Neural cell (in vitro differentiated cells): ENCODE results near the gene NPFFR1.

ENCODE experiments used
- CTCF ChIP-seq: fragments of 450-650 bp; IDR thresholded peaks from 2 replicates; pipeline ENCODE4 v1.5.1; 2014; ENCODE audit warnings: antibody characterized with exemption, mild to moderate bottlenecking, moderate library complexity; ENCODE audit not compliant: poor library complexity, severe bottlenecking
- EP300 ChIP-seq: fragments of 450-650 bp; conservative IDR thresholded peaks from 2 replicates; pipeline ENCODE4 v1.6.1; 2014; ENCODE audit warnings: antibody characterized with exemption, mild to moderate bottlenecking, moderate library complexity; ENCODE audit not compliant: poor library complexity, severe bottlenecking
- RAD21 ChIP-seq: fragments of 450-650 bp; conservative IDR thresholded peaks from 2 replicates; pipeline ENCODE4 v1.6.1; 2014; ENCODE audit warnings: antibody characterized with exemption, mild to moderate bottlenecking, moderate library complexity

- no peak for TF ChIP-seq CTCF
- no peak for TF ChIP-seq EP300
- no peak for TF ChIP-seq RAD21
Measured at GRCh38 chr10:70299876-70300275, 16.1 kb upstream of the NPFFR1 start.
